Activated T-helper 17 cell treated with anti-CD3 and anti-CD28 coated beads, Interleukin-2, amount 50 U/mL, for 72 hours (primary cell): Measurements from ENCODE around the gene MET. TPM values are rescaled to one million over a fixed set of nuclear protein-coding genes. Genes with fewer than 3 reads are reported as not detected.

Source experiments
- ATAC-seq: fragments of 150-1000 bp; cut with Tn5 transposase; replicated peaks from 2 replicates; pipeline ENCODE4 v1.10.0; 2021; ENCODE audit warnings: mild to moderate bottlenecking, moderate library complexity
- H3K27ac Mint-ChIP-seq: one replicate; pipeline ENCODE4 v1.8.0; 2022; ENCODE audit warnings: mixed read lengths
- H3K27me3 Mint-ChIP-seq: one replicate; pipeline ENCODE4 v1.8.0; 2022; ENCODE audit warnings: mixed read lengths
- H3K36me3 Mint-ChIP-seq: one replicate; pipeline ENCODE4 v1.8.0; 2022; ENCODE audit warnings: low read depth, mild to moderate bottlenecking, mixed read lengths
- H3K4me1 Mint-ChIP-seq: one replicate; pipeline ENCODE4 v1.8.0; 2022; ENCODE audit warnings: mixed read lengths
- H3K4me3 Mint-ChIP-seq: one replicate; pipeline ENCODE4 v1.8.0; 2022; ENCODE audit warnings: mild to moderate bottlenecking, mixed read lengths
- H3K9me3 Mint-ChIP-seq: one replicate; pipeline ENCODE4 v1.8.0; 2022; ENCODE audit warnings: mixed read lengths
- total RNA-seq, 2 donors: library from RNA; stranded (reverse); gene quantifications; one replicate each; pipeline ENCODE4 v1.2.3, GENCODE V29; 2022

MET gene
- total RNA-seq, 2 donors from 2014 or later, result 0.08 to 1.6 TPM

DNA sequence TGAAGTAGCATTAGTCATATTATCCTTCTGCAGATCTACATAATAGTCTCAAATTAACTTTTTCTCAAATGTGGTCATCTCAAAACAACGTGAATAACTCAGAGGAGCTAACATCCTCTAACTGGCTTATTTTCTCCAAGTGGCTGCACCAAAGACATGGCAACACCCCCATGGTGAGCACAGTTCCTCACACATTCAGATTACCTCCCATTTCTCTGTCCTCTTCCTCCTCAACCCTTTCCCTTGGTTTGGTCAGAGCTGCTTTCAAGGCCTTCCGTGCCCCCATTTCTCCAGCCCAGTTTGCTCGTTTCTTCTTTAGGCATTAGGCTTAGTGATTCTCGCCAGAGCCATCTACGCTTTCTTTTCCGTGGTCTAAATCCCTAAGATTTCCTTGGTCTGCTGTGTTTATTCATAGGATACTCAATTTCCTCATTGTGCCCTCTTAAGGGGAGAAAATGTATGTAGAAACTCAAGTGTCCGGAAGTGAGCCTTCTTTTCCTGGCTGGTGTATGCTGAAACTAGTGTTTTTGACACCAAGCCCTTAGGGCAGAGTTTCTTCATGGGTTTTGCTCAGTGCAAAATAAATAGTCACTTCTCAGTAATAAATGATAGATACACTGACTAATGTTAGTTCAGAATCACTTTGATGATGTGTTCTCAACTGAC lies 2.6 kb downstream of the MET start:
- ATAC-seq, result no peak
- peaks cover 58% of the 10 kb centered on the region for H3K27me3 Mint-ChIP-seq
- H3K4me3 Mint-ChIP-seq, result no peak overlapping the region
- H3K27ac Mint-ChIP-seq, result no peak overlapping the region
- no peaks in the 10 kb centered on the region for H3K36me3 Mint-ChIP-seq
- H3K9me3 Mint-ChIP-seq, result no peaks in the 10 kb centered on the region
- no peaks in the 10 kb centered on the region for H3K4me1 Mint-ChIP-seq

DNA sequence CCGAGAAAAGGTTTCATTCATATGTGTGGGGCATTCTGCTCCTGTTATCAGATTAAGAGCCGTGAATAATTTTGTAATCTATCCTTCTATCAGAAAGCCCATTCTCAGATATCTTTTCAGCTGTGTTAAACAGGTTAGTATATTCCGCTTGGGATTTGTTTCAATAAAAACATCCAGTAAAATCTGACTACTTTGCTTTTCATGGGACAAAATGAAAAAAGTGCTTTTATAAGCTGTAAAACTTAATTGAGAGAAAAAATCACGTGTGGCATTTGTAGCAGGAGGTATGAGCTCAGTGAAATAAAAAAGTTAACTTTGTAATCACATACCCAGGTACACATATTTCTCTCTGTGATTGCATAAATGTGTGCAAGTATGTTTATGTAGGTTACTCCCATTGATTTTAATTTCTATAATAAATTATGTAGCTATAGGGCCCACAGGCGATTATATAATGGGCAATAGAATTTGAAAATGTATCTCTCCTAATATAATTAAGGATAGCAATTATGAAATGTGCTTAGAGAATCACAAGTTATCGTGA lies 3.9 kb downstream of the MET start:
- Mint-ChIP-seq H3K27me3 (peaks cover 53% of the 10 kb centered on the region), H3K36me3 (no peaks in the 10 kb centered on the region), H3K4me1 (no peaks in the 10 kb centered on the region), H3K4me3 (no peak overlapping the region), H3K9me3 (no peaks in the 10 kb centered on the region), H3K27ac (no peak overlapping the region)
- ATAC-seq, result no peak

DNA sequence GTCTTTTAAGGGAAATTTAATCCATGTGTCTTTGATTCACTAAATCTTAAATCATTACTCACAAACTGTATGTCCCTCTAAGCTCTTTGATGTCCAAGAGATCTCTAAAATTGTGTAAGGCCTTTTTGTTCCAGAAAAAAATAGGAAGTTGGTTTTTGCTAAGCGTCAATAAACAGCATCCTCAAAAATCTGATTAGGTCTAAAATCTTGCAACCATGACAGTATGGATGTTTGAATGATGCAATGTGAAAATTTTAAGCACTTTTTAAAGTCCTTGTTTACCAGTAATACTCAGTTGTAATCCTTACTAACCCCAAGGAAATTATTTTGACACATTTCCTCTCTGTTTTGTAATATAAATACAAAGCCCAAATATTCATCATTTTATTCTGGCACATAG lies 6.8 kb downstream of the MET start:
- Mint-ChIP-seq H3K27me3 (peaks cover 39% of the 10 kb centered on the region), H3K4me1 (no peaks in the 10 kb centered on the region), H3K4me3 (no peak overlapping the region), H3K27ac (no peak overlapping the region), H3K36me3 (no peaks in the 10 kb centered on the region), H3K9me3 (no peaks in the 10 kb centered on the region)
- no peak for ATAC-seq

DNA sequence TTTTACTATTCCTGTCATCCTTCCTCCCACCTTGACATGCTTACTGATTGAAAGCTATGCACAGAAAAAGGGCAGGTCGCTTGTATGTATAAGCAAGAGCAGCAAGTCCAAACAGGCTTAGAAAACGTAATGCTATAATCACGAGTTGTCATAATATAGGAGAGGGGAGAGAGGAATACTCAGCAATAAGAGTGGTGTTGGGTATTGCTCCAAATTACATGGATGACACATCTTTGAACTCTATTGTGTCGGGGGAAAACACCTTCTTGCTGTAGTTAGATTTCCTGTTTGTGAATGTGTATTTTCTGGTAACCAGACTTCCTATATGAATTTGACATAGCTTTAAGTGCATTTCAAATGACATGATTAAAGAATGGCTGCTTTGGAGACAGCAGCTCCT lies 7.5 kb downstream of the MET start:
- ATAC-seq, result peak; percentile 87
- no peak overlapping the region for H3K4me3 Mint-ChIP-seq
- H3K4me1 Mint-ChIP-seq, result no peaks in the 10 kb centered on the region
- H3K36me3 Mint-ChIP-seq, result no peaks in the 10 kb centered on the region
- H3K9me3 Mint-ChIP-seq, result peaks cover 3% of the 10 kb centered on the region
- no peak overlapping the region for H3K27ac Mint-ChIP-seq
- peaks cover 40% of the 10 kb centered on the region for H3K27me3 Mint-ChIP-seq

DNA sequence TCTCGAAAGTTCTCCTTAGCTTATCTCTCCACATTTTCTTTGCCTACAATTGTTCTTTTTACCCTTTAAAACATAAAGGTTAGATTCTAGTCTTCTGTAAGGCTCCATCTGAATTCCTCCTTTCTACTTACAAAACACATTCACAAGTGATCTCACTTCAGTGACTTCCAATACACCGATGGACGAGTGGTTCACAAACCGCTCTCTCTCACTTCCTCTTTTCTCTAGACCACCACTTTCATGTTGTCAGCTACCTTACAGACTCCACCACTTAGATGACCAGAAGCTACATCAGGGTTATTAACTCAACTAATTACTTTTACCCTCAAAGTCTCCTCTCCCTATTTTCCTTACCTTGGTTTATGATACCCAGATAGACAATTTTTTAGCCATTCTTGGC lies 11.8 kb downstream of the MET start:
- peaks cover 3% of the 10 kb centered on the region for H3K9me3 Mint-ChIP-seq
- H3K4me1 Mint-ChIP-seq, result no peaks in the 10 kb centered on the region
- H3K36me3 Mint-ChIP-seq, result no peaks in the 10 kb centered on the region
- H3K27me3 Mint-ChIP-seq, result peaks cover 39% of the 10 kb centered on the region
- no peak overlapping the region for H3K4me3 Mint-ChIP-seq
- ATAC-seq, result no peak
- no peak overlapping the region for H3K27ac Mint-ChIP-seq

DNA sequence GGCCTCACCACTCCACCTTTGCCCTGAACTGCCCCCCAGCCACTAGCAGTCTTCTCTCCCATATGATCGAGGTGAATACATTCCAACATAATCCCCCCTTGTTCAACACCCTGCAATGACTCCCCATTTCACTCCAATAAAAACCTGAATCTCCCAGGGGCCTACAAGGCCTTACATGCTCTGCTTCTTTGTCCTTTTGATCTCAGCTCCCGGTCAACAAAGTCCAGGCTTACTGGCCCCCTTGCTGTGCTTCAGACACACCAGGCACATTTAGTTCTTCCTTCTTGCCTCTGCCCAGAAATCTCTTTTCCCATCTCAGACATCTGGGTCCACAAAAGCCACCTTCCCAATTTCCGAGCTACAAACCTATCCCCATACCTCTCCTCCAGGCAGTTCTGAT lies 14.0 kb downstream of the MET start:
- no peaks in the 10 kb centered on the region for H3K36me3 Mint-ChIP-seq
- H3K9me3 Mint-ChIP-seq, result peaks cover 3% of the 10 kb centered on the region
- ATAC-seq, result no peak
- no peak overlapping the region for H3K27ac Mint-ChIP-seq
- H3K4me1 Mint-ChIP-seq, result no peaks in the 10 kb centered on the region
- no peak overlapping the region for H3K4me3 Mint-ChIP-seq
- H3K27me3 Mint-ChIP-seq, result peaks cover 39% of the 10 kb centered on the region

DNA sequence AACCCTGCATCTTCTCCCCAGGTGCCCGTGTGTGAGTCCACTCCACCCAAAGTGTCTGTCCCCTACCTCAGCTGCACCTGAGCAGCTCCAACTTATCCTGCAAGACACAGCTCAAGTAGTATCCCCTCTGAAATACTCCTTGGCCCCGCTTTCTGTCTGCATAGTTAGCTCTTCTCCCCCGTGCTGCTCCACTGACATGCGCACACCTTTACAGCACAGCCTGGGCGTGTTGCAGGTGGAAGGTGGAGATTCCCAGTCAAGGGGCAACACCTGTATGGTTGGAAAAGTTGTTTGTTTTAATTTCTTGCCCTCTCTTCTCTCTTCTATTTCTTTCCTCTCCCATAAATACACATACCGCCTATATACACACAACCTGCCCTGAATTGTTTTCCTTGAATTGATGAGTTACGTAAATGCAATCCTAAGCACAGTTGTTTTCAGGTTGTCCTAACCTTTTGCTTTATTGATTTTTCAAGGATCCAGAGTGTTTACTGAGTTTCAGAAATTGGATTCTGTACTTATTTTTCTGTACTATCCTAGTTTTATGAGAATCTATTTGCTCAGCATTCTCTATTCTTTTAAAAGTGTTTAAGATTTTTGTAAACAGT lies 14.9 kb downstream of the MET start:
- peaks cover 42% of the 10 kb centered on the region for H3K27me3 Mint-ChIP-seq
- no peak overlapping the region for H3K4me3 Mint-ChIP-seq
- peaks cover 3% of the 10 kb centered on the region for H3K9me3 Mint-ChIP-seq
- no peak overlapping the region for H3K27ac Mint-ChIP-seq
- no peak for ATAC-seq
- no peaks in the 10 kb centered on the region for H3K4me1 Mint-ChIP-seq
- H3K36me3 Mint-ChIP-seq, result no peaks in the 10 kb centered on the region

DNA sequence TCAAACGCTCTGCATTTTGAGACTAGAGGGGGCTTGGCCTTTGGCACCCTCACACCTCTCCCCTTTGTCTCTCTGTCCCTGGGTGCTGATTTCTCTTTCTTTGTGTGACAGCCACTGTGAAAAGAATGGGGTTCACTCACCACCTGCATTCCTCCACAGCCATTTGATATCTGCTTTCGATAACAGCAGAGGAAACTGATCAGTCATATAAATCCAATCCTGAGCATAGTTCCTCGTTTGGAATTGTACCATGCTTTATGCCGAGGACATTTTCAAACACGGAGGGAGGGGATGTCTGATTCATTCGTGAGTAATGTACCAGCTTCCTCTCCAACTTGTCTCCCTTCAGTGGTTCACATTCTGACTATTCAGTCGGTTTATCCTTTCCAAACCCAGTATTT lies 15.8 kb downstream of the MET start:
- Mint-ChIP-seq H3K4me1 (no peaks in the 10 kb centered on the region), H3K36me3 (no peaks in the 10 kb centered on the region)
- no peak for ATAC-seq

DNA sequence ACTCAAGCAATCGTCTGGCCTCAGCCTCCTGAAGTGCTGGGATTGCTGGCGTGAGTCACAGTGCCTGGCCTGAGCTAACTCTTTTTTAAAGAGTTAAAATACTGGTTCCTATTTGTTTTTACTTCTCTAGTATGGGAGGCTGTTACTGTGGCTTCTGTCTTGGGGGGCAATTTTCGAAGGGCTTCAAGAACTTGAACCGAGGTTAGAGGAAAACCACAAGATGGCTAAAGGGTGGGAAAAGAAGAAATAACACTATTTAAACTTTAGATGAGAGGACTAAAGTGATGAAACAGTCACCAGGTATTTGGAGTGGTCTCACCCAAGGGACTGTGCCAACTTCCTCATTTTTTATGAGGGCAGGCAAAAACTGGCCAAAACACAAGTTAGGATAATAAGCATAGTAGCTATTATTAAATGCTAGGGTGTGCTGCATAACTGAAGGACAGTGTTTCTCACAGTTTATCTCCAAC lies 17.8 kb downstream of the MET start:
- H3K4me3 Mint-ChIP-seq, result no peak overlapping the region
- H3K27ac Mint-ChIP-seq, result no peak overlapping the region
- H3K9me3 Mint-ChIP-seq, result no peaks in the 10 kb centered on the region
- H3K27me3 Mint-ChIP-seq, result peaks cover 29% of the 10 kb centered on the region
- no peak for ATAC-seq
- H3K36me3 Mint-ChIP-seq, result no peaks in the 10 kb centered on the region
- H3K4me1 Mint-ChIP-seq, result no peaks in the 10 kb centered on the region

More for the DNA sequence above, 15.8 kb downstream of the MET start:
- H3K4me3 Mint-ChIP-seq, result no peak overlapping the region
- H3K9me3 Mint-ChIP-seq, result peaks cover 3% of the 10 kb centered on the region
- H3K27me3 Mint-ChIP-seq, result peaks cover 42% of the 10 kb centered on the region
- no peak overlapping the region for H3K27ac Mint-ChIP-seq

DNA sequence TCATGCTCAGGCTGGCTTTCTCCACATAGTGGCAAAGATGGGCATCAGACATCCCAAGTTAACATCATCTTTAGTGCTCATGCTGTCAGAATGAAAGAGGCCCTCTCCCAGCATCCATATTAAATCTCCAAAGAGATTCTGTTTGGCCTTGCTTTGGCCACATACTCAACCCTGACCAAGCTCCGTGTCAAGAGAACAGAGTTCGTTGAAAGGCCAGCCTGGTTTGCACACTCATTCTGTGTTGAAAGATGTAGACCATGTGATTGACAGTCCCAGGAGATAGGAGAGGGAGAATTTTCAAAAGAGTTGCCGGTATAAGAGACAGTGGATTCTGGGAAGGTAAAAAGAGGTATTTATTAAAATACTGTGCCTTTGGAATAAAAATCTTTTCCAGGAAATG lies 19.7 kb downstream of the MET start:
- H3K36me3 Mint-ChIP-seq, result no peaks in the 10 kb centered on the region
- no peak for ATAC-seq
- H3K9me3 Mint-ChIP-seq, result no peaks in the 10 kb centered on the region

DNA sequence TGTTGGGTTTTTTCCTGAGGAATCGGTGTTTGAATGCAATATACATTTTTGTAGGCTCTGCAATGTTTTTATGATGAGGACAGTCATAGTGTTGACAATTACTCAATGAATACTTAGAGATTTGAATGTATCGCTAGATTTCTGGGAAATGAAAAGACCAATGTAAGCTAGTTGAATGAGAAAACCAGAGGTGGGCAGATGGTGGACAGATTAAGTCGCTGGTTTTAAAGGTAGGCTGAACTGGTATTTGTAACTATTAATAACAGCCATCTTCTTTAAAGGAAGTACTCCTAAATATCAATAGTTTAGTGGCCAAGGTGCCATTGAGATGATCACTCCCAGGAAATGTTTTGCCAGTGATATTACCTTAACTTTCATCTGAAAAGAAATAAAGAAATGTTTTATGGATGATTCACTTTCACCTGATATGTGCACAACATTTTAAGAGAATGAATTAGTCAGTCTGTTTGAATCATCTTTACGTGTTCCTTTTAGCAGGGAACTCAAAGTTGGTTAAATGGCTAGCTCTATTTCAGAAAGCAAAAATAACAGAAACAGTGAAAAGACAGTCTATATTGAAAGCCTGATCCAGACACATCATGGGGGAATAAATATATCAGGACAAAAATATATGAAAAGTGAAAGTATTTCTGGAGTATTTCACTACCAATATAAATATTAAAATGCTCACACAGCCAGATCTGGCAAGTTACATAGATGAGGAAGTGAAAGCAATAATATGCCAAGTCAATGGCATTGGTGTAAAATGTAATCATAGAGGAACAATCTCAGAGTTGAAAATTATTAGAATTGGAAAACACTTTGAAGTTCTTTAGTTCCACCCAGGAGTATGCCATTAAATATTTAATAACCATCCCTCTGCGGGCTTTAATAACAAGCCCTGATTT lies 20.7 kb downstream of the MET start:
- H3K27me3 Mint-ChIP-seq, result peaks cover 24% of the 10 kb centered on the region
- ATAC-seq, result no peak
- H3K27ac Mint-ChIP-seq, result no peak overlapping the region
- no peak overlapping the region for H3K4me3 Mint-ChIP-seq
- H3K4me1 Mint-ChIP-seq, result no peaks in the 10 kb centered on the region
- no peaks in the 10 kb centered on the region for H3K9me3 Mint-ChIP-seq
- H3K36me3 Mint-ChIP-seq, result no peaks in the 10 kb centered on the region

More for the DNA sequence above, 19.7 kb downstream of the MET start:
- Mint-ChIP-seq H3K27me3 (peaks cover 23% of the 10 kb centered on the region), H3K4me1 (no peaks in the 10 kb centered on the region), H3K27ac (no peak overlapping the region), H3K4me3 (no peak overlapping the region)

DNA sequence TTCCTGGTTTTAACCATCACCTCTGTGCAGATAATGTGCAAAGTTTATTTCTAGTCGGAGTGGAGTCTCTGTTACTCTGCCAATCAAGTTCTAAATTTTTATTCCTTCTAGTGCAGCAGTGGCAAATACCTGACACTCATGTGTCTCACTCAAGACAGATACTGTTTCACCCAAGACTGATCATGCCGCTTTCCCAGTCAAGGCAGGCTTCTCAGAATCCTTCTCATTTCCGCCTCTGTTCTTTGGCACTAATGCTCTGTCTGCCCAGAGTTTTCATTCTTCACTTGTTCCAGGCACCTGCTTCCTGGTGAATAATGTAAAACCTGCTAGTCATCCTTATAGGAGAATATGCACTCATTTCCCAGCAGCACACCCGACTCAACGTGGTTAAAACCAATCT lies 24.7 kb downstream of the MET start:
- Mint-ChIP-seq H3K36me3 (no peaks in the 10 kb centered on the region), H3K4me1 (no peaks in the 10 kb centered on the region), H3K9me3 (no peaks in the 10 kb centered on the region), H3K27me3 (peaks cover 28% of the 10 kb centered on the region), H3K4me3 (no peak overlapping the region), H3K27ac (no peak overlapping the region)
- no peak for ATAC-seq

DNA sequence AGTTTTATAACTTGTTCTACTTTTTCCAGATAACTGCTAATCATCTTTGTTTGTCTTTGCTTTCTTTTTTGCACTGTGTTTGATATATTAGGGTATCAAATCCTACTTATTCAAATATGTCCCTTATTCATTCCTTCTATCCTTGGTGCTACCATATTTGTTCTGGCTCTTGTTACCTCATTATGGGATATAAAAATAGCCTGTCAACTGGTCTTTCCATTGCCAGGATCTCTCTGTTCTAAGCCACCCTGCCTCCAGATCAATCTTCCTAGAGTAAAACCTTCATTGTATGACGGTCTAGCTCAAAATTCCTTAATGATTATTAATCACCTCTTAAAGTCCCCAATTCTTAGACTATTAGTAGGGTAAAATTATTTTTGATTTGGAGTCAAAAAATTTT lies 25.2 kb downstream of the MET start:
- H3K36me3 Mint-ChIP-seq, result no peaks in the 10 kb centered on the region
- H3K9me3 Mint-ChIP-seq, result no peaks in the 10 kb centered on the region
- peaks cover 29% of the 10 kb centered on the region for H3K27me3 Mint-ChIP-seq
- no peaks in the 10 kb centered on the region for H3K4me1 Mint-ChIP-seq
- no peak overlapping the region for H3K4me3 Mint-ChIP-seq
- H3K27ac Mint-ChIP-seq, result no peak overlapping the region
- no peak for ATAC-seq

DNA sequence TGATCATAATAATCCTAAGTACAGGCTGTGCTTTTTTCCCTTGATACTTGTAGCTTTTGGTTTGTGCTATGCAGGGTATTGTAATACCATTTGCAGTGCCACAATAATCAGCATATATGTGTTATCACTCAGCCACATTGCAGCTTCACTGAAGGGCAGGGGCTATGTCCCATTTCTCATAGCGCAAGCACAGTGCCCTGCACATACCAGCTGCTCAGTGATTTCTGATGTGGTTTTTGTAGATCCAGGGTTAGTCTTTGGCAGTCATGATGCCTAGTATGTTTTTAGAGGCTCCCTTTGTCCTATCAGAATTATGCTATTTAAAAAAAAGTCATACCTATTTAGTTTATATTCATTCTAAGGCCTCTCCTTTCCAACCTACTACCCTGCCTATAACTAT lies 25.8 kb downstream of the MET start:
- Mint-ChIP-seq H3K27ac (no peak overlapping the region), H3K36me3 (no peaks in the 10 kb centered on the region), H3K4me3 (no peak overlapping the region), H3K4me1 (no peaks in the 10 kb centered on the region), H3K27me3 (peaks cover 33% of the 10 kb centered on the region), H3K9me3 (no peaks in the 10 kb centered on the region)
- ATAC-seq, result no peak
